ENCODE results near the gene GALNT10.

GRCh38 chr5:154464438-154464837 is 273.9 kb downstream of the GALNT10 start:
- no peak for TF ChIP-seq CTCF (IDR thresholded peaks at IDR 0.05; ENCODE audit: borderline replicate concordance, extremely low read depth, low read length, poor library complexity, severe bottlenecking)
- TF ChIP-seq EZH2 (IDR thresholded peaks at IDR 0.05; ENCODE audit: borderline replicate concordance, low read depth, low read length, severe bottlenecking): no peak
